ENCODE results near the gene PTPRB.

The PTPRB gene

DNA sequence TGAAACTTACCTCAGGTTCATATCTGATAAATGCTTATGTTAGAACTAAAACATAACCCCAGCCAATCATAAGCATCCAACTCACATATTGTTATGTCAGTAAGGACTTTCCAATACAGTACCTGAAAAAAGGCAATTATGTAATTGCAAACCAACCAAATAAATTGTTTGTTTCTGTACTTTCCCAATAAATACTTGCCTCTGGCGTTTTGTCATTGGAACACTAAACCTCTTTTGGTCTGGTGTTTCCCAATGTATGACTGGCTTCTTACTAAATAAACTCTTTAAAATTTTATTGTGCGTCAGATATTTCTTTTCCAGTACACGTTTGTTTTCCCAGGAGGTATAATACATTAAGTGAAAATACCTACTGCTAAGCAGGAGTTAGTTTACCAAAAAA is 6.7 kb upstream of the PTPRB start:
- DNase-seq (ENCODE audit: low read depth): no peak

DNA sequence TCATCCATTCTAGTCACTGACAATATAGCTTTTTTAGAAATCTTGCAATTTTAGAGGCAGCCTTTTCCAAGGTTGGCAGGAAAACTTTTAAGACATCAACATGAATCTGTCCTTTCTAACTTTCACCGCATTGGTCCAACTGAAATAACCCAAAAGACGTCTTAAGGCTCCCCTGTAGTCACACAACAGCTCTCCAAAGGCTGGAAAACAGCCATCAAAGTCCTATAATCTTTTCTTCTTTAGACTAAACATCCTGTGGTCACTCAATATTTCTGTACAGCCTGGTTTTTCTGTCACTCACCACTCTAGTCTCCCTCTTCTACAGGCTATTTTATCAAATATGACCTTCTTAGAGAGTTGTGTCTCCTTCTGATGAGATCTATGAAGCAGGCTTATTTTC is 4.5 kb upstream of the PTPRB start:
- no peak for DNase-seq (ENCODE audit: low read depth)

DNA sequence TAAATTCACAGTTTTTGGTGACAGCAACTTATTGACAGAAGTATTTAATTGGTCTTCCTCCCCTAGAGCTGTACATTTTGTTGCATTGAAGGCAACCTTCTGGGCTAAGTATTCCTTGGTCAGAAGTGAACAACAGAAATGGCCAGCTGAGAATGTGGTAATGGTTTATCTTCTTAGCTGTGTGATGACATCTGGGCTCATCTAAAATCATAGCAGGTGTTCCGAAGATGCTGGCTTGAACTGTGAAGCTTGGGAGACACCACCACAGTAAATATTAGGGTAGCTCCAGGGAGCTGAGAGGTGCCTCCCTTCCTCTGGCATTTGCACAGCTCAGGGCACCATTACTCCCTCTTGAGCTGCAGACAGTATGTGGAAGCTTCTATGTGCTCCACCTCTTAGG is 3.7 kb upstream of the PTPRB start:
- DNase-seq (ENCODE audit: low read depth): no peak

DNA sequence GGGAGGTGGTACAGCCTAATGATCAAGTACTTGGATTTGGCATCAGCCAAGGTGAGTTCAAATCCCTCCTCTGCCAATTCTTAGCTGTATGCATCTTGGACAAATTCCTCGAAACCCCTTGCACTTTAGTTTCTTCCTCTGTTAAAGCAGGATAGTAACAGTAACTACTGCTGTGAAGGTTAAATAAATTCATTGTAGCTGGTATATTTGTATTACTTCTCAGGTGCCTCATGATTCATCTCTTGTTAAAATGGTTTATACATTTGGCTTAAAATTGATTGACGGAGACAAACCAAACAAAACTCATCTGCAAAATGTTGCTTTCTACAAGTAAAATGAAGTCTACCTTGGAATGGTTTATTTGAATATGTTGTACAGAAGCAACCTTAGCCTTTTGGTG is 2.3 kb upstream of the PTPRB start:
- no peak for DNase-seq (ENCODE audit: low read depth)

DNA sequence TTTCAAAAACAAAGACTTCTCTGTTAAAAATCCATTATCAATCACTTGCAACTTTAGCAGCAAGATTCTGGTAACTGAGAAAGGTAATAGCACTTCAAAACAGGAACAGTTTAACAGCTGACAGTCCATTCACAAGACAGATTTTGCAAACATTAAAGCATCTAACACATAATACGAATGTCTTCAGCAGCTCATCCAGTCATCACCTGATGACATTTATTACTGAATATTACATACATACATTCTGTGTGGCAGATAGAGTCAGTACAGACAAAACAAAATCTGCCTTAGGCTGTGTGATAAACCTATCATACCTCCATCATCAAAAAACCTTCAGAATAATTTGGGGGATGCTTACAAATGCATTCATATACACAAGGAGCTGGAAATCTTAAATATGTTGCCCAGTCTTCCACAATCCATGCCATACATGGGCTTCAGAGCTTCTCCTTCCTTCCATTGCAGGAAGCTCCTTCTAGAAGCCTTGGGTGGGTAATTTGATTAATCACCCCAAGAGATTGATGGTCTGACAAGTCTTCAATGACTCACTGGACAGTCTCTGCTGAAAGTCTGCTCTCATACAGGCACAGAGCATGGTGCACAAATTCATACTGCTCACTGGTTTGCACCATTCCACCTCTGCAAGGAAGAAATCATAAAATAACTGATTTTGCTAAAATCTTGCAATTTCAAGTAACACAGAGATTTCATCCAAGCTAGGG is 1.6 kb upstream of the PTPRB start:
- DNase-seq (ENCODE audit: low read depth): no peak

DNA sequence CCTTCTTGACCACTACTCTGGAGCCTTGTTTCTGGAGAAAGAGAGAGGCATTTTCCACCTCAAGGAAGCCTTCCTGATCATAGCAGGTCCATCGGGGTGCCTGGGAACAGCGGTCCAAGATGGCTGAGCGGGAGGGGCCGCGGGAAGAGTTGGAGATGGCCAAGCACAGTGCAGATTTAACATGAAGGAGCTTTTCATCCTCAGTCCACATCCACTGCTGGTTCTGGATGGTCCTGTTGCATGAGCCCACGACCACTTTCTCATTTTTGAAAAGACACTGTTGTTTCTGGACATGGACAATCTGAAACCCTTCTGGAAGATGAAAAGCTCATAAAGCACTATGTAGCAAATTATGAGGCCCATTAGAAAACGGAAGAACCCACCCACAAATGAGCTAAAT is 1.5 kb downstream of the PTPRB start:
- no peak for DNase-seq (ENCODE audit: low read depth)

DNA sequence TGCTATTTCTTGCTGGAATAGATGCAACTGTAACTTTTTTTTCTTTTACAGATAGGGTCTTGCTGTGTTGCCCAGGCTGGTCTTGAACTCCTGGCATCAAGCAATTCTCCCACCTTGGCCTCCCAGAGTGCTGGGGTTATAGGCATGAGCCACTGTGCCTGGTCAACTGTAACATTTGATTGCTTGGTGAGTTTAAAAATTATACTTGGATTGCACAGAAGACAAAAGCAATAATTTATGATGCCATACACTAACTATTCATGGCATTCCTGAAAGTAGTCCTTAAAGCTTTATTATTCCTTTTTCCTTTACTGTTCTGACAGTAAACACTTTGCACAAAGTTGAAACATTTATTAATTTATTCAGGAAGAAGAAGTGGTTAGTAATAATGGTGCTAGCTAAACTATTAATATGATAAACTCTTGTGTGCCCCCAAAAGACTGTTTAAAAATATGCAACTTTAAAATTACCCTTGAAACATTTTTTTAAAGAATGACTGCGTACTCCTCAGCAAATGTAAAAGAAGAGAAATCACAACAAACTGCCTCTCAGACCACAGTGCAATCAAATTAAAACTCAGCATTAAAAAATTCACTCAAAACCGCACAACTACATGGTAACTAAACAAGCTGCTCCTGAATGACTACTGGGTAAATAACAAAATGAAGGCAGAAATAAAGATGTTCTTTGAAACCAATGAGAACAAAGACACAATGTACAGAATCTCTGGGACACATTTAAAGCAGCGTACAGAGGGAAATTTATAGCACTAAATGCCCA is 8.3 kb downstream of the PTPRB start:
- DNase-seq (ENCODE audit: low read depth): no peak

DNA sequence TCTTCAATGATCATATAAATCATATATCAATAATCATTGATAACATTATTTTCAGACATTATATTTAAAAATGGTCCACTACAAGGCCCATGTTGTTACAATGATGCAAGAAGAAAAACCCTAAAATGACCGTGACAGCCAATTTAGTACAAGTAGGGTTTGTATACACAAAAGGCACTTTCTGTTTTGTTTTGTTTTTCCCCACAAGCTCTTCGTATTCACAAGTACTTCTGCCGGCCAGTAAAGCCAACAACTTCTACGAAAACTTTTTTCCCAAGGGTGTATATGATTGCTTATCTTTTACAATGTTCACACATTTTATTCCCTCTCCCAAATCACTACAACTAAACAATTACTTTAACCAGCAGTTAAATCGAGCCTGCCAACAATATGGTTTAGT is 9.6 kb downstream of the PTPRB start:
- no peak for DNase-seq (ENCODE audit: low read depth)

DNA sequence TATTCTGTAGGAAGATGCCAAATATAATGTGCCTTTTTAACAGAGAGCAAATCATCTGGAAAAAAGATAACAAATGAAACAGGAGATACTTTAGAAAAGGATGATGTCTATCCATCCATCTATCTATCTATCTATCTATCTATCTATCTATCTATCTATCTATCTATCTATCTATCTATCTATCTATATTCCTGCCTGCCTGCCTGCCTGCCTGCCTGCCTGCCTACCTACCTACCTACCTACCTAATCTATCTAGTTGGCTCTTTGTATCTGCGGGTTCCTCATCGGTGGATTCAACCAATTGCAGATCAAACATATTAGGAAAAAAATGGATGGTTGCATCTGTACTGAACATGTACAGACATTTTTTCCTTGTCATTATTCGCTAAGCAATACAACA is 11.0 kb downstream of the PTPRB start:
- no peak for DNase-seq (ENCODE audit: low read depth)

DNA sequence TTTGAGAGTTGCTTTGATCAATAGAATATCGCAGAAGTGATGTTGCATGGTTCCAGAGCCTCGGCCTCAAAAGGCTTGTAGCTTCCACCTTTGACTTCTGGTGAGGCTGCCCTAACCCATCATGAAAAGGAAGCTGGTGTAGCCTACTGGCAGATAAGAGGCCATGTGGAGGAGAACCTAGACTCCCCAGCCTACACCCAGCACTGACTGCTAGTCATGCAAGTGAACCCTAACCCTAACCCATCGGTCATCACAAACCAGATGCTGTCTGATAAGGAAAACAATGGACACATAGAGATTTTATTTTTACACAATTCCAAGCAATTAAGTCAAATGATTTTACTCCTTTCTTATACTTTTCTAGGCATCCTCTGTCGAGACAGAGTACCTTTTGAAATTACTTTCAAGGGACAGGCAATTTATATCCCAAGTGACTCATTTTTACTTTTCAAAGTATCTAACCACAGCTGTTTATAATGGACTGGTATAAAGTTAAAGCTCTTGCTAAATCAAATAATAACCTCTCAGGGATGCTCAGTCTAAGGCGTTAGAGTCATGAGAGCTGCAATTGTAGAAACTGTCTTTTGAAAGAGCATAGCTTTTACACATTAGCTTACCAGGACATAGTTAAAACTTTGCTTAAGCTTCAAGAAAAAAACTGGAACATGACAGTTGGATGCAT is 17.6 kb downstream of the PTPRB start:
- DNase-seq (ENCODE audit: low read depth): no peak

DNA sequence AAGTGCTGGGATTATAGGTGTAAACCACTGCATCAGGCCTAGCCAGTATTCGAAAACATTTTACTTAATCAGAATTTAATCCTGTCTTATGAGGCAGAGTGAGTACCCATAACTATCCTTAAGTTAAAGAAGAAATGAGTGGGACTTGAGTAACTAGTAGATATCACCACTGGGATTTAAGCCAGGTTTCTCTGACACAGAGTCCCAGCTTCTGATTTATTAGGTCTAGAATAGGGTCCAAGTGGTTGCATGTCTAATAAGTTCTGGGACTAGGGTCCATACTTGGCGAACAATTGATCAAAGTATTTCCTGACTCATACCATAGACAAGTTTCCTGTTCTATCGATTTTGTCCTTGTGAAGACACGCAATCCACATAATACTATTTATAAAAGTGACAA is 18.9 kb downstream of the PTPRB start:
- DNase-seq (ENCODE audit: low read depth): no peak

DNA sequence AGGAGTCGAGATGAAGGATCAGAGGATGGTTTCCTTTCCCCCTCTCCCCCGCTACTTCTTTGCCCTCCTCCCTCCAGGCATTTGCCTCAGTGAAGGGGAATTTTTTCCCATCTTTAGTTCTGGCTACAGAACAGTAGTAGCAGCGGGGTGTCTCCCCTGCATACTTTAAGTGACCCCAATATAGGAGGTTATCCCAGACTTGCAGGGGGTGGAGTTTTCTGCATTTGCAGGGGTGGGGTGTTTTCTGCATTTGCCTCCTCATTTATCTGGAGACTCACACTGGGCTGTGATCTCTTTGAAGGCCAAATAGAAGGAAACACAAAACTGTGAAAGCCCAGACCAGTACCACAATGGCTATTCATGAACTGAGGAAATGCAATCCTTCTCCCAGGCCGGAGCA is 19.8 kb downstream of the PTPRB start:
- no peak for DNase-seq (ENCODE audit: low read depth)

DNA sequence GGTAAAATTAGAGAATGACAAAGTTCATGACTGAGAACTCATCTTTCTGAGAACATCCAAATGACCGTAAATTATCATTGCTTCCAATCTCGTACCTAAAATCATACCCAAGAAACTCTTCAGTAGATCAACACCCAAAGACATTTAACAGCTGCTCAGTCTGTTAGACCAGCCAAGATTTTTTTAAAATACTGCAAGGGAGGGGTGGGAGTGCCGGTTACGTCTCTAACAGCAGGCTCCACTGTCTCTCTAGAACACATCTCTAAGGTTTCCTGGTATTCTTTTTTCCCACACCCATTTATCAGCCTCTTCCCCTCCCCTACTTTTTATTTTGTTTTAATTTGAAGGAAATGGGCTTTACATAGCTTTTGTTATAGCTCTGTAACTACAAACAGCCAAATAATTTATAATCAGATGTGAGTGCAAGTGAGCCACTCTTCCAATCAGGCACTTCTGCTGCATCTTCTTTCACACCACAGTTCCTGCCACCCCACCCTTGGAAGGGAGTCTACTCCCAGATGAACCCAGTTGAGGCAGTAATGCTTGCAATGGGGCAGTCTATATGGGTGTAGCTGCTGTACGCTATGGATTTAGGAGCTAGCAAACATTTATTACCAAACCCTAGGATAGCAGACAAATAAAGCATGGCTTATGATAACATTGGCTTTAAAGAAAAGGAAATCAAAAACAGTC is 21.9 kb downstream of the PTPRB start:
- no peak for DNase-seq (ENCODE audit: low read depth)

DNA sequence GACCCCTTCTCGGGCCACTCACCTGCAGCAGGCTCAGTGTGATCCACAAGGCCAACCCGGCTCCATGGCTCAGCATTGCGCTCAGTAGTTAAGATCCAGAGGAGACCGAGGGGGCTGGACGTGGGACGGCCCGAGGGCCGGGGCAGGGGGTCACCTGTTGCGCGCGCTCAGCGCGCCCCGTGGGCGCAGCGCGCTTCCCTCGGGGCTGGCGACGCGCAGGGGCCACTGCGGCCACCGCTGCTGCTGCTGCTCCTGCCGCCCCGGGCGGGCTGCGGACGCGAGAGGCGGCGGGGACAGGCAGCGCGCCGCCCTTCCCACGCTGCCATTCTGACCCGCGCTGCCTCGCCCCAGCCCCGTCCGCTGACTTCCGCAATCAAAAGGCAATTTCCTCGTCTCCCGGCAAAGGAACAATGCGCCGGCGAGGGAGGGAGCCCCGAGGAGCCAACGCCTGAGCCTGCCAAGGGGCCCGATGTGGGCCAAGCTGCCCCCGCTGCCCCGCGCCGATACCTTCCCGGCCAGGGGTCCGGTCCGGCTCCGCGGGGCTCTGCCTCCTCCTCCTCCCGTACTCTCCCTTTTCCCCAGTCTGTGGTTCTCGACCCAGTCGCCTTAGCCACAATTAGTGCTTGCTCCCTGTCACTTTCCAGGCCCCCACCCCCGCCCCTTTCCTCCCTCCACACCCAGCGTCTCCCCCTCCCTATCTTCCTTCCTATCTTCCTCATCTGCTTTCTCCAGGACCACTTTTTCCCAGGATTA is 27.3 kb downstream of the PTPRB start:
- no peak for DNase-seq (ENCODE audit: low read depth)

DNA sequence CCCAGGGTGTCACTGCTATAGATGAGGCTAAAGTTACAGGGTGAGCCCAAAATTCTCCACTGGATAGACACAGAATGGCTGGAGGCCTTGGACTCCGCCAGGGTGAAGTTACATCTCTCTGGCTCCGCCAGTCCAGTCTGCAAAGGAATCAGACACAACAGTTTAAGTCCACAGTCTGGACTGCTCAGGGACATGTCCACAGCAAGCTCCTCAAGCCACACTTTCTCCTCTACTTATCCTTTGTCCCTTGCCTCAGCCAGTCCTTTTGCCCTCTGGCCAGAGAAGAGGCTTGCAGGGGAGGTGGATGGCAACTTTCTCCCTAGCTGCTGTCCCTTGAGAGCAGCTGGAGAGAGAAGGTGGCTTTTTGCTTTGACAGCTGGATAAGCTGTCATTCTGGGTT is 28.0 kb downstream of the PTPRB start:
- no peak for DNase-seq (ENCODE audit: low read depth)

DNA sequence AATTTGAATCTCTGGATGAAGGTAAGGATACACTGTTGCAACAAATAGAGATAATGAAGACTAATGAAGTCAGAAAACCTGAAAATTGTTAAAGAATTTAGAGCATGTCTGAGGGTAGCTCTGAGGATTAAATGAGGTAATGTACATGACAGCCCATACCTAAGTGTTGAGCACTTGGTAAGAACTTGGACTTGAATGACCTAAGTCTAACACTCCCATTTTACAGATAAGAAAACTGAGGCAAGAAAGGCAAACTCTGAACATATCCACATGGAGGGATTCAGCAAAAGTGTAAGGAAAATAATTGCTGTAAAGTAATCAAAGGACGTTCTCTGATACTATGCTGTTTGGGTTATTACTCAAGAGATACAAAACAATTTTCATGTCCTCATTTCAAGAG is 29.0 kb downstream of the PTPRB start:
- no peak for DNase-seq (ENCODE audit: low read depth)

DNA sequence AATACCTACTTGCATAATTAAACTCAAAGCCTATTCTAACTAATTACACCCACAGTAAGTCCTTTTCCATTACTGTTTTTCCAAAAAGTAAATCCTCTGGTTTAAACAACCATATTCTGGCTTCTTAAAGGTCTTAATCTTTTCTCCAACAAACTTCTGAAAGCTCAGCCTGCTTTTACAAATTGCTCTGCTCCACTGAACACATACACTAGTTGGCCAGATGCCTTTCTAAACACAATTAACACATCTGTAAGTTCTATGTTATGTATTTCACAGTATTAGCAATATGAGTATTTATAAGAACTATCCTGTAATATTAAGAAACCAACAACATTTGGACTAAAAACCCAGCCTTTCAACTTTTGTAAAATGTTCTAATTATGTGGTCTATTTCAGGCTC is 30.1 kb downstream of the PTPRB start:
- DNase-seq (ENCODE audit: low read depth): no peak

DNA sequence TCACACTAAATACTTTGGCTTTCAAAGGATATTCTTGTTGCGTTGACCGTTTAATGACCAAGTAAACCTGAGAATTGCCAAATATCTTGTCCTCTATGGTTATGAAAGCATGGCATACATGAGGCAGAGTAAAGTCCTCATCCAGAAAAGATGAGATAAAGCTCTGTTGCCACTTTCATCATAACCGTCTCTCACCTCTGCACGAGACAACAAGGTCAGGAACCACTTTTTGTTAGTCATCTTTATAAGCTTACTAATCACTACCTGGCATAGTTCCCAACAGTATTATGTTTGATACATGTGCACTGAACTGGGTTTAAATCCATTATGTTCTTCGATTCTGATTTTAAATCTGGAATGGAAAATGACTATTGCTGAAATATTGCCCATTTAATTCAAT is 31.3 kb downstream of the PTPRB start:
- no peak for DNase-seq (ENCODE audit: low read depth)

DNA sequence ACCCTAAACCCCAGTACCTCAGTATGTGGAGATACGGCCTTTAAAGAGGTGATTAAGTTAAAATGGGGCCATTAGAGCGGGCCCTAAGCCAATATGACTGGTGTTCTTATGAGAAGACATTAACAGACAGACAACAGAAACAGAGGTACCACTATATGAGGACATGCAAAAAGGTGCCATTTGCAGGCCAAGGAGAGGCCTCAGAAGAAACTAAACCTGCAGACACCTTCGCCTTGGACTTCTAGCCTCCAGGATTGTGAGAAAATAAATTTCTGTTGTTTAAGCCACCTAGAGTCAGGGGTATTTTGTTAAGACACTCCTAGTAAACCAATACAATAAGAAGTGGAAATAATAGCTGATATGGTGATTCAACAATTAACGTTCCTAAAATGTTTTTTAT is 32.6 kb downstream of the PTPRB start:
- DNase-seq (ENCODE audit: low read depth): no peak

DNA sequence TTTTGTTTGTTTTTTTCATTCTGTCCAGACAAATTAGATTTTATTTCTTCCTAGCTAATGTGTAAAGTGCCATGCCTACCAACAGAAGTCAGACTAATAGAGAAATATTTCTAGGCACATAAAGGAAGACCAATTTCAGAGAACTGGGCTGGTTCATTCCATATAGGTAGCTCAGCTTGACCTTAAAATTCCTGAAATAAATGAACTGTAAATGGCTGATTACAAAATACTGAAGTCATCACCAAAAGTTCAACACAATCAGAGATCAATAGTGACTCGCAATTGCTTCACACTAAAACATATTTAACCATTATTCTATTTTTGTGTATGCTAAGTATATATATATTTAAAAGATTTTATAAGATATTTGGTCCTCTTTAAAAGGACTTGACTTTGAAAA is 34.2 kb downstream of the PTPRB start:
- no peak for DNase-seq (ENCODE audit: low read depth)

DNA sequence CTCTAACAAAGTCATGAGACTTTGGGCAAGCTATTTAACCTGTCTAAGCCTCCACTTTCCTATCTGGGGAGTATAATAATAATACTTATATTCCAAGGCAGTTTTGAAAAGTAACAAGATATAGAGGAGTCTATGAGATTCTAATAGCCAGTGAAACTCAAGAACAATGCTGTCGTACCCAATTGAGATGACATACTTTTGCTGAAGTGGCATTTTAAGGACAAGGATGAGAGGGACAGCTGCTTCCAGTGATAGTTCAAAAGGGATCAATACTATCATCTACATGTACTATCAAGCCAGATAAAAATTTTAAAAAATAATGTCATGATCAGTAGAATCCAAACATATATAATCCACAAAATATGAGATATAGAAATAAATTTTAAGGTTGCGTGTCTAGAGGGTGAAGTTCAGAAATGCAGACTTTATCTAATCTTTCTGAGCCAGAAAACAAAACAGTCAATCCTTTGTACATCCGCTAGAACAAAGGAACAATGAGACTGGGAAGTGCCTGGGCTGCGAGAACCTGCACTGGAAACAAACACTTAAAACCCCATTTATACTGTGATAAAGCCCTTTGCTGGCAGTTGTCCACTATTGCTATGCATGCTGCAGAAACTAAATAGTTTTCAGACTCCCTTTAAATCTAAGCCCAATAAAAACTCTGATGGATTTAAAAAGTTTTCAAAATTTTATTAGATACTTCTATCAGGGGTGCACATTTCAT is 38.6 kb downstream of the PTPRB start:
- DNase-seq (ENCODE audit: low read depth): no peak
